ENCODE results near the gene FKBP8. TPM values are rescaled to one million over a fixed set of nuclear protein-coding genes. Genes with fewer than 3 reads are reported as not detected.

Gene FKBP8
- total RNA-seq, 1 donor from 2014 or later = 203 TPM

DNA sequence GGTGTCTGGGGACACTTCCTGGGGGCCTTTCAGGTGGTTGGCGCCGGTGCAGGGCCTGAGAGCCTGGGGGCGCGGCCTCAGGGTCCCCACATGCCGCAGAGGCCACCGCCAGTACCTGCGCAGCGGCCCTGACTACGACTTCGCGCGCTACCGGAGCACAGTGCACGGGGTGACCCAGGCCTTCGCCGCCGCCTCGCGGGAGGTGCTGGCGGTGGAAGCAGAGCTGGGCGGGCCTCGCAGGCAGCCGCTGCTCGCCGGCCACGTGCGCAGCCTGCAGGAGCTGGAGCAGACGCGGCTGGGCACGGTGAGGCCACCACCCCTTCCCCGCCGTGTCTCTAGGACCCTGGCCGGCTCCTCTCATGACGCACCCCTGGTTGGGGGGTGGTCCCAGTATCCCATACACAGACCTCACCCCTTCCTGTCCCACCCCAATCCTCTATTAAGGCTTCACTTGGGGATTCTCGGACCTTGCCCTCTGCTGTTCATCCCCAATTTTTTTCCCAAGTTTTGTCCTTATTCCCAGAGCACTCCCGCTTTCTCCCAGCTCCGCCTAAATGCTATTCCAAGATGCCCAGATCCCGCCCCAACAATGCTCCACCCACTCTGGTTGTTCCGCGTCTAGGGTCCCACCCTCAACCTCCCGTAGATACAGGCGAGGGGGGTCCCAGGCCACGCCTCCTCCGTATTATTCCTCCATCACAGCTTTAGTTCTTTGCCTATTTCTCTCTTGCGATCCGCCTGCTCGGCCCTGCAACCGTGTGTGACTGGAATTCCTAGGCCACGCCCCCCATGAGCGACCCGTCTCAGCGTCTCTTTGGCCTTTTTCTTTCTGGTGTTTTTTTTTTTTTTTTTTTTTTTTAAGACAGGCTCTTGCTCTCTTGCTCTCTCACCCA lies 46.3 kb upstream of the FKBP8 start:
- TF ChIP-seq, protein P1, sequence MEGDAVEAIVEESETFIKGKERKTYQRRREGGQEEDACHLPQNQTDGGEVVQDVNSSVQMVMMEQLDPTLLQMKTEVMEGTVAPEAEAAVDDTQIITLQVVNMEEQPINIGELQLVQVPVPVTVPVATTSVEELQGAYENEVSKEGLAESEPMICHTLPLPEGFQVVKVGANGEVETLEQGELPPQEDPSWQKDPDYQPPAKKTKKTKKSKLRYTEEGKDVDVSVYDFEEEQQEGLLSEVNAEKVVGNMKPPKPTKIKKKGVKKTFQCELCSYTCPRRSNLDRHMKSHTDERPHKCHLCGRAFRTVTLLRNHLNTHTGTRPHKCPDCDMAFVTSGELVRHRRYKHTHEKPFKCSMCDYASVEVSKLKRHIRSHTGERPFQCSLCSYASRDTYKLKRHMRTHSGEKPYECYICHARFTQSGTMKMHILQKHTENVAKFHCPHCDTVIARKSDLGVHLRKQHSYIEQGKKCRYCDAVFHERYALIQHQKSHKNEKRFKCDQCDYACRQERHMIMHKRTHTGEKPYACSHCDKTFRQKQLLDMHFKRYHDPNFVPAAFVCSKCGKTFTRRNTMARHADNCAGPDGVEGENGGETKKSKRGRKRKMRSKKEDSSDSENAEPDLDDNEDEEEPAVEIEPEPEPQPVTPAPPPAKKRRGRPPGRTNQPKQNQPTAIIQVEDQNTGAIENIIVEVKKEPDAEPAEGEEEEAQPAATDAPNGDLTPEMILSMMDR (IDR thresholded peaks at IDR 0.05; ENCODE audit: partially characterized antibody, unreplicated experiment) = no peak
- Mint-ChIP-seq H3K27ac (ENCODE audit: unreplicated experiment) (peak overlapping the region; percentile 93), H3K36me3 (ENCODE audit: unreplicated experiment) (no peaks in the 10 kb centered on the region), H3K9me3 (ENCODE audit: unreplicated experiment) (peaks cover 24% of the 10 kb centered on the region), H3K4me1 (ENCODE audit: low read depth, unreplicated experiment) (peaks cover 8% of the 10 kb centered on the region), H3K27me3 (ENCODE audit: unreplicated experiment) (peaks cover 9% of the 10 kb centered on the region), H3K4me3 (ENCODE audit: unreplicated experiment) (peak overlapping the region; percentile 96)
- DNase-seq = peak; percentile 85

DNA sequence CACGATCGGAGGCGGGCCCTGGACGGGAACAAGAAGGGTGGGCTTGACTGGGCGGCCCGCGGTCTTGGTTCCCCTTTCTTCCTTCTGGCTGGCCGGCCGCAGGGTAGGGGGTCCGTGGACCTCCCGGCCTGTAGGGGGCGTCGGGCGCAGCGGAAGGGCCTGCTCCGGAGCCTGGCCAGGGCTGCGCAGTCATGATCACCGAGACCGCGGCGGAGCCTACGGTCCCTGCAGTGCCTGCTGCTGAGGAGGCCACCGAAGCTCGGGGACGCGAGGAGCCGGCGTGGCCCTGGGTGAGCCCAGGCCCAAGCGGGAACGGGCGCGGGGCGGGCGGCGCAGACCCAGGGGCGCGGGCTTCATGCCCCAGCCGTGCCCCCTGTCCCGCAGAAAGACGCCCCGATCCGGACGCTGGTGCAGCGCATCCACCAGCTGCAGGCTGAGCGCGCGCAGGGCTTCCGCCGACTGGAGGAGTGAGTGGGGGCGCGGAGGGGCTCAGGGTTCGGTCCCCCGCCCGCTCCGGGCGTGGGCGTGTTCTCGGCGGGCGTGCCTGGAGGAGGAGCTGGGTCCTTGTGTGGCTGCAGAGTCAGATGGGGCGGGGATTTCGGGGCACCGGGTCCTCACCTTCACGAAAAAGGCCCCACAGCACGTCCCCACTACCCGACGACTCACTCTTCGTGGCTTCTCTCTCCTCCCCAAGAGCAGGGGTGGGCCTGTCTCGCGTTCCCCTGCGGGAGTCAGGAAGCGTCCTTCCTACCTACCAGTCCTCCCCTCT lies 45.4 kb upstream of the FKBP8 start, which contains the start of gene REX1BD:
TSS of gene REX1BD (plus strand) at position 188 of the 769 bp plus-strand sequence. CDS start at position 192, 4 bp downstream.
- peak within 1 kb of the TSS; percentile 96 for H3K4me3 Mint-ChIP-seq (ENCODE audit: unreplicated experiment)
- peaks cover 9% of the 10 kb centered on the region for H3K27me3 Mint-ChIP-seq (ENCODE audit: unreplicated experiment)
- H3K9me3 Mint-ChIP-seq (ENCODE audit: unreplicated experiment) = peaks cover 25% of the 10 kb centered on the region
- TF ChIP-seq, protein P1 (IDR thresholded peaks at IDR 0.05; ENCODE audit: partially characterized antibody, unreplicated experiment) = peak; percentile 93
- H3K36me3 Mint-ChIP-seq (ENCODE audit: unreplicated experiment) = no peaks in the 10 kb centered on the region
- peak within 1 kb of the TSS; percentile 93 for H3K27ac Mint-ChIP-seq (ENCODE audit: unreplicated experiment)
- peak; percentile 91 for DNase-seq
- peaks cover 7% of the 10 kb centered on the region for H3K4me1 Mint-ChIP-seq (ENCODE audit: low read depth, unreplicated experiment)

DNA sequence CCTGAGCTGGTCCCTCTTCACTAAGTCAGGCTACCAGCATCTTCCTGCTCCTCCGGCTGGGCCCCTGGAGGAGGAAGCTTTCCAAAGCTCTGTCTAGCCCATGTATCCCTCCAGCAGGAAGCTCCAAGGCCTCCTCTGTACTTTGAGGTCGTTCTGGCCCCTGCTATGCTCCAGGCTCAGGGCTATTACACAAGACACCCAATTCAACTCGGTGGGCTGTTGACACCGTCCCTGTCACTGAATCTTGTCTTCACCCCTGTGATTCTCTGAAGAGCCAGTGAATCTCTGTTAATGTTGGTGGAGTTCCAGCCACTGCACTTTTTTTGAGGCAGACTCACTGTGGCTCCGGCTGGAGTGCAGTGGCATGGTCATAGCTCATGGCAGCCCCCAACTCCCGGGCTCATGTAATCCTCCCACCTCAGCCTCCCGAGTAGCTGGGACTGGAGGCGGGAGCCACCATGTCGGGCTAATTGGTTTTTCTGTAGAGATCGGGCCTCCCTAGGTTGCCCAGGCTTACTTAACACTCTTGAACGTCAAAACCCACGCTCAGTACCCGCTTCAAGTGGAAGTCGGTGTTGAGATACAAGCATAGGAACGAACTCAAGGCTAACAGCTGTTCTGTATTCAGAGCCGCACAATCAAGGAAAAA lies 44.7 kb upstream of the FKBP8 start:
- H3K36me3 Mint-ChIP-seq (ENCODE audit: unreplicated experiment) = no peaks in the 10 kb centered on the region
- peak overlapping the region; percentile 81 for H3K27ac Mint-ChIP-seq (ENCODE audit: unreplicated experiment)
- peak overlapping the region; percentile 87 for H3K4me3 Mint-ChIP-seq (ENCODE audit: unreplicated experiment)
- peaks cover 7% of the 10 kb centered on the region for H3K4me1 Mint-ChIP-seq (ENCODE audit: low read depth, unreplicated experiment)
- H3K9me3 Mint-ChIP-seq (ENCODE audit: unreplicated experiment) = peaks cover 22% of the 10 kb centered on the region
- H3K27me3 Mint-ChIP-seq (ENCODE audit: unreplicated experiment) = peaks cover 6% of the 10 kb centered on the region
- TF ChIP-seq, protein P1 (IDR thresholded peaks at IDR 0.05; ENCODE audit: partially characterized antibody, unreplicated experiment) = no peak
- no peak for DNase-seq

DNA sequence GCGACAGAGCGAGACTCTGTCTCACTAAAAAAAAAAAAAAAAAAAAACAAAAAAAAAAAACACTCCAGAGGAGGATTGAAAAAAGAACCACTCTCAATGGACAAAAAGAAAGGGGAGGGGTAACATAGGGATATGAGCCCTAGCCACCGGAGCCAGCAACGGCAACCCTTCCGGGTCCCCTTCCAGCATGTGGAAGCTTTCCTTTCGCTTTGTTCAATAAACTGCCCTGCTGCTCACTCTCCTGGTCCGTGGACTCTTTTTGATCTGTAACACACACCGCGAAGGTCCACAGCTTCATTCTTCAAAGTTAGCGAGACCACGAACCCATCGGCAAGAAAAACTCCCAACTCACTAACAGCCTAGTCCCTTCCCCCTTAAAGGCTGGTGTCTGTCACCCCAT lies 44.2 kb upstream of the FKBP8 start:
- no peak overlapping the region for H3K27ac Mint-ChIP-seq (ENCODE audit: unreplicated experiment)
- no peak for DNase-seq
- H3K27me3 Mint-ChIP-seq (ENCODE audit: unreplicated experiment) = peaks cover 6% of the 10 kb centered on the region
- H3K36me3 Mint-ChIP-seq (ENCODE audit: unreplicated experiment) = no peaks in the 10 kb centered on the region
- peak overlapping the region; percentile 46 for H3K4me3 Mint-ChIP-seq (ENCODE audit: unreplicated experiment)
- H3K4me1 Mint-ChIP-seq (ENCODE audit: low read depth, unreplicated experiment) = peaks cover 7% of the 10 kb centered on the region
- TF ChIP-seq, protein P1 (IDR thresholded peaks at IDR 0.05; ENCODE audit: partially characterized antibody, unreplicated experiment) = no peak
- H3K9me3 Mint-ChIP-seq (ENCODE audit: unreplicated experiment) = peaks cover 22% of the 10 kb centered on the region

Data from glutamatergic neuron (in vitro differentiated cells).